CD4-positive, alpha-beta memory T cell (primary cell): ENCODE results near the gene ZNF407. TPM values are rescaled to one million over a fixed set of nuclear protein-coding genes. Genes with fewer than 3 reads are reported as not detected.

Source experiments
- CTCF ChIA-PET: fragments of 350-600 bp; sonication (Branson Sonifier 250); formaldehyde crosslinking; loops from one replicate; lab custom pipeline; 2021; ENCODE audit warnings: inconsistent platforms; ENCODE audit not compliant: partially characterized antibody; lab: Charles Lee
- POLR2A ChIA-PET: fragments of 350-600 bp; sonication (Branson Sonifier 250); formaldehyde crosslinking; loops from one replicate; lab custom pipeline; 2021; ENCODE audit not compliant: partially characterized antibody; lab: Charles Lee
- DNase-seq, 5 donors: peaks; one replicate each; pipeline versions ENCODE4 v3.0.0 to v3.0.0-alpha.2; 2020 to 2022; ENCODE audit warnings: mixed read lengths in 1 of 5
- H3K27ac ChIP-seq: one replicate; pipeline ENCODE4 v1.7.0; 2013; ENCODE audit warnings: low read depth, low read length
- H3K27me3 ChIP-seq: 2 replicates; pipeline ENCODE4 v1.7.0; 2013; ENCODE audit warnings: mild to moderate bottlenecking, low read length, moderate library complexity; ENCODE audit not compliant: insufficient read depth
- H3K36me3 ChIP-seq: 2 replicates; pipeline ENCODE4 v1.7.0; 2013; ENCODE audit warnings: mild to moderate bottlenecking, low read length, moderate library complexity; ENCODE audit not compliant: insufficient read depth
- H3K4me1 ChIP-seq: 2 replicates; pipeline ENCODE4 v1.7.0; 2013; ENCODE audit warnings: mild to moderate bottlenecking, low read length, moderate library complexity; ENCODE audit not compliant: insufficient read depth
- H3K4me3 ChIP-seq, 2 donors: one replicate each; pipeline ENCODE4 v1.7.0; 2013; ENCODE audit warnings: low read length in 2 of 2, mild to moderate bottlenecking in 1 of 2
- H3K9me3 ChIP-seq, 2 donors: one replicate each; pipeline ENCODE4 v1.7.0; 2013; ENCODE audit warnings: low read length in 2 of 2, control low read depth in 1 of 2; ENCODE audit not compliant: control insufficient read depth in 1 of 2
- H3K27ac Mint-ChIP-seq, 7 donors: one replicate each; pipeline ENCODE4 v1.8.0; 2020 to 2021; ENCODE audit warnings: mixed read lengths in 7 of 7, mild to moderate bottlenecking in 6 of 7, inconsistent platforms in 3 of 7, moderate library complexity in 3 of 7
- H3K27me3 Mint-ChIP-seq, 2 donors: one replicate each; pipeline ENCODE4 v1.8.0; 2020 to 2021; ENCODE audit warnings: mixed read lengths in 2 of 2
- H3K36me3 Mint-ChIP-seq, 2 donors: one replicate each; pipeline ENCODE4 v1.8.0; 2020 to 2021; ENCODE audit warnings: mixed read lengths in 2 of 2, inconsistent platforms in 1 of 2, mild to moderate bottlenecking in 1 of 2
- H3K4me1 Mint-ChIP-seq, 4 donors: one replicate each; pipeline ENCODE4 v1.8.0; 2020 to 2021; ENCODE audit warnings: mixed read lengths in 4 of 4, mild to moderate bottlenecking in 1 of 4
- H3K4me3 Mint-ChIP-seq, 8 donors: one replicate each; pipeline ENCODE4 v1.8.0; 2020 to 2021; ENCODE audit warnings: mixed read lengths in 8 of 8, mild to moderate bottlenecking in 7 of 8, moderate library complexity in 6 of 8, inconsistent platforms in 3 of 8
- H3K9me3 Mint-ChIP-seq, 8 donors: one replicate each; pipeline ENCODE4 v1.8.0; 2020 to 2021; ENCODE audit warnings: mixed read lengths in 8 of 8, mild to moderate bottlenecking in 5 of 8, inconsistent platforms in 3 of 8, moderate library complexity in 1 of 8
- intact Hi-C: fragments of 100-400 bp; cut with micrococcal nuclease; formaldehyde crosslinking; loops from one replicate; pipeline ENCODE4 v1.15.1; 2023
- polyA plus RNA-seq, 2 donors: library from polyadenylated mRNA; unstranded; fragments of 300-500 nt; fragmentation: Illumina TruSeq; gene quantifications; one replicate each; pipeline ENCODE4 v1.2.3, GENCODE V29; 2021
- total RNA-seq, 2 experiments: library from RNA; stranded (reverse); gene quantifications; one replicate each; pipeline ENCODE4 v1.2.3, GENCODE V29; 2021

ZNF407 gene
- total and polyA plus RNA-seq, 4 experiments from 2014 or later = 1.8 to 26.9 (median 15.3) TPM

GRCh38 chr18:74632856-74633255, 35.2 kb downstream of the ZNF407 start:
- no peak overlapping the region for H3K4me3 ChIP-seq
- Mint-ChIP-seq H3K4me3 (peak overlapping the region in 5 of 8 donors; percentile 13 to 90 (median 83)), H3K4me1 (peaks cover 27 to 50% (median 41%) of the 10 kb centered on the region in 4 donors), H3K9me3 (no peaks in the 10 kb centered on the region), H3K27me3 (no peaks in the 10 kb centered on the region), H3K36me3 (peaks cover 22 to 29% of the 10 kb centered on the region in 2 donors), H3K27ac (peak overlapping the region; percentile 81 to 97 (median 93))
- no peaks in the 10 kb centered on the region for H3K9me3 ChIP-seq
- CTCF ChIA-PET = interaction anchor here (3.2 kb wide), 1 partner anchor 9 kb away, joined by 15 read pairs; no protein-coding TSS in a partner anchor
- POLR2A ChIA-PET = interaction anchor here (1.5 to 5.2 kb wide), 2 partner anchors 35 to 439 kb away, joined by 6 to 56 read pairs; partner anchors contain the start of gene ZNF407
- H3K4me1 ChIP-seq = peaks cover 44% of the 10 kb centered on the region
- no peak for DNase-seq
- no peaks in the 10 kb centered on the region for H3K27me3 ChIP-seq
- intact Hi-C loops = no loop called here
- peak overlapping the region; percentile 35 for H3K27ac ChIP-seq
- H3K36me3 ChIP-seq = no peaks in the 10 kb centered on the region

GRCh38 chr18:74633652-74634352, 36.1 kb downstream of the ZNF407 start:
- Mint-ChIP-seq H3K36me3 (peaks cover 29 to 35% of the 10 kb centered on the region in 2 donors), H3K9me3 (no peaks in the 10 kb centered on the region), H3K27me3 (no peaks in the 10 kb centered on the region), H3K4me3 (no peak overlapping the region), H3K4me1 (peaks cover 27 to 50% (median 40%) of the 10 kb centered on the region in 4 donors), H3K27ac (peak overlapping the region; percentile 25 to 94 (median 81))
- Histone ChIP-seq H3K4me3 (no peak overlapping the region), H3K27me3 (no peaks in the 10 kb centered on the region), H3K9me3 (no peaks in the 10 kb centered on the region), H3K36me3 (no peaks in the 10 kb centered on the region), H3K27ac (no peak overlapping the region), H3K4me1 (peaks cover 44% of the 10 kb centered on the region)
- DNase-seq = no peak
- CTCF ChIA-PET = interaction anchor here (3.2 kb wide), 1 partner anchor 10 kb away, joined by 15 read pairs; no protein-coding TSS in a partner anchor
- POLR2A ChIA-PET = interaction anchor here (5.2 kb wide), 1 partner anchor 36 kb away, joined by 56 read pairs; the partner anchor contains the start of gene ZNF407
- intact Hi-C loops = no loop called here

GRCh38 chr18:74635224-74635975, 37.7 kb downstream of the ZNF407 start:
- peaks cover 32 to 35% of the 10 kb centered on the region in 2 donors for H3K36me3 Mint-ChIP-seq
- no peaks in the 10 kb centered on the region for H3K27me3 Mint-ChIP-seq
- no peak for DNase-seq
- H3K27ac Mint-ChIP-seq = peak overlapping the region in 4 of 7 donors; percentile 5 to 94 (median 52)
- peaks cover 39% of the 10 kb centered on the region for H3K4me1 ChIP-seq
- H3K27ac ChIP-seq = no peak overlapping the region
- intact Hi-C loops = no loop called here
- no peaks in the 10 kb centered on the region for H3K27me3 ChIP-seq
- no peaks in the 10 kb centered on the region for H3K9me3 Mint-ChIP-seq
- CTCF ChIA-PET = interaction anchor here (2.4 kb wide), 1 partner anchor 12 kb away, joined by 11 read pairs; no protein-coding TSS in a partner anchor
- no peak overlapping the region for H3K4me3 ChIP-seq
- no peak overlapping the region for H3K4me3 Mint-ChIP-seq
- POLR2A ChIA-PET = no interaction called here
- no peaks in the 10 kb centered on the region for H3K9me3 ChIP-seq
- H3K36me3 ChIP-seq = no peaks in the 10 kb centered on the region
- H3K4me1 Mint-ChIP-seq = peaks cover 25 to 49% (median 39%) of the 10 kb centered on the region in 4 donors

DNA sequence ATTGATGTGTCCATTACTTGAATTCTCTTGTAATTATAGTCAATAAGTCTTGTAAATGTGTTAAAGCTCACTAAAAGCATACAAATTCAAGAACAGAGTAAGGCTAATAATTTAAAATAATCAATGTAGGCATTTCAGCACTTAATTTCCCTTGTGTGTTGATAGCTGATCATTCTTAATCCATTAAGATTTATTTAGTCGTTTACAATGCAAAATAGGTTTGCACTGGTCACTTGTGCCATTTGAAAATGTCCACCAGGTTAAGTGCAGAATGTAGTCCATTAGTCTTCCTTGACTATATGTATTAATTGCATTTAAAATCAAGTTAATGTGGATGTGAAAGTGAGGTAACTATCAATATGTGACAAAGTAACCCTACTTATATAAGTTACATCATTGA, 39.4 kb downstream of the ZNF407 start:
- H3K27ac ChIP-seq = no peak overlapping the region
- Mint-ChIP-seq H3K27me3 (no peaks in the 10 kb centered on the region), H3K4me1 (peaks cover 13 to 32% (median 23%) of the 10 kb centered on the region in 4 donors), H3K4me3 (no peak overlapping the region), H3K9me3 (no peaks in the 10 kb centered on the region), H3K36me3 (peaks cover 32 to 43% of the 10 kb centered on the region in 2 donors), H3K27ac (no peak overlapping the region)
- H3K4me1 ChIP-seq = peaks cover 22% of the 10 kb centered on the region
- ChIA-PET CTCF (interaction anchor here (0.9 to 2.4 kb wide), 2 partner anchors 9 to 13 kb away, joined by 3 to 11 read pairs; no protein-coding TSS in a partner anchor), POLR2A (interaction anchor here (1.4 kb wide), 1 partner anchor 39 kb away, joined by 3 read pairs; no protein-coding TSS in a partner anchor)
- no peaks in the 10 kb centered on the region for H3K36me3 ChIP-seq
- H3K27me3 ChIP-seq = no peaks in the 10 kb centered on the region
- no peak overlapping the region for H3K4me3 ChIP-seq
- no peak for DNase-seq
- no peaks in the 10 kb centered on the region for H3K9me3 ChIP-seq
- intact Hi-C loops = no loop called here

DNA sequence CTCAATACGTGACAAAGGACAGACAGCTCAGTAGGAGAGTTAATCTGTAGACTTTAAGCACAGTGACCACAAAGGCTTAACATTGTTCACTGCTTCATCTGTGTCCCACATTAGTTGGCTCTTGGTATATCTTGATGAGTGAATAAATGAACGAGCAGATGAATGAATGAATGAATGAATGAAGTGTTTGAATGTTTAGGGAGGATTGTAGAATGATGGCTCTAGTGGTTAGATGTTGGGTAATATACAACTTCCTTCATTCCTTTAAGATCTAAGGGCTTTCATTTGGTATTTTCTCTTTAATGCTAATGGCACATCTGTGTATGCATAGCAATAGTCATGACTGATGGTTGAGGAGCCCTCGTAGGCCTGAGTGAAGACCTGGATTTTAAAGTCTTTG, 40.5 kb downstream of the ZNF407 start:
- no peaks in the 10 kb centered on the region for H3K27me3 Mint-ChIP-seq
- no peak for DNase-seq
- H3K4me3 Mint-ChIP-seq = no peak overlapping the region
- CTCF ChIA-PET = interaction anchor here (2.4 kb wide), 1 partner anchor 14 kb away, joined by 11 read pairs; no protein-coding TSS in a partner anchor
- no peak overlapping the region for H3K4me3 ChIP-seq
- no peak overlapping the region for H3K27ac Mint-ChIP-seq
- H3K36me3 Mint-ChIP-seq = peaks cover 33 to 44% of the 10 kb centered on the region in 2 donors
- H3K4me1 ChIP-seq = peaks cover 11% of the 10 kb centered on the region
- no peaks in the 10 kb centered on the region for H3K27me3 ChIP-seq
- no peak overlapping the region for H3K27ac ChIP-seq
- POLR2A ChIA-PET = no interaction called here
- no peaks in the 10 kb centered on the region for H3K9me3 ChIP-seq
- no peaks in the 10 kb centered on the region for H3K36me3 ChIP-seq
- no peaks in the 10 kb centered on the region for H3K9me3 Mint-ChIP-seq
- intact Hi-C loops = no loop called here
- peaks cover 4 to 21% (median 12%) of the 10 kb centered on the region in 4 donors for H3K4me1 Mint-ChIP-seq

- POLR2A ChIA-PET = no interaction called here
- H3K27ac Mint-ChIP-seq = no peak overlapping the region
- DNase-seq = no peak
- Histone ChIP-seq H3K9me3 (no peaks in the 10 kb centered on the region), H3K27ac (no peak overlapping the region), H3K4me3 (no peak overlapping the region), H3K4me1 (no peaks in the 10 kb centered on the region), H3K27me3 (no peaks in the 10 kb centered on the region), H3K36me3 (no peaks in the 10 kb centered on the region)
- intact Hi-C loops = no loop called here
- no peaks in the 10 kb centered on the region for H3K27me3 Mint-ChIP-seq
- H3K36me3 Mint-ChIP-seq = peaks cover 29 to 33% of the 10 kb centered on the region in 2 donors
- no peaks in the 10 kb centered on the region for H3K9me3 Mint-ChIP-seq
- H3K4me3 Mint-ChIP-seq = peak overlapping the region in 3 of 8 donors; percentile 24 to 66 (median 52)
- CTCF ChIA-PET = no interaction called here
- peaks cover 5 to 11% (median 8%) of the 10 kb centered on the region in 4 donors for H3K4me1 Mint-ChIP-seq
Observed at GRCh38 chr18:74644713-74645112, 47.0 kb downstream of the ZNF407 start.
